GM23338 (cell line): ENCODE results near the gene ATP10B.

Experiments used
- CREB1 ChIP-seq: fragments of 250-450 bp; sonication (Bioruptor Pico); IDR thresholded peaks from 2 replicates; pipeline ENCODE4 v1.5.0; 2020; ENCODE audit warnings: low read depth, mild to moderate bottlenecking, moderate library complexity
- CTCF ChIP-seq, 2 experiments: fragments of 200-600 bp in 1 of 2; sonication (generic) in 1 of 2; conservative IDR thresholded peaks; 2 replicates each; pipeline versions ENCODE4 v1.5.1 to v1.6.1; 2016 to 2017; ENCODE audit warnings: antibody characterized with exemption in 2 of 2, low read depth in 2 of 2, mild to moderate bottlenecking in 2 of 2, moderate library complexity in 1 of 2
- ETS1 ChIP-seq: IDR thresholded peaks from 2 replicates; pipeline ENCODE4 v1.6.1; 2016; ENCODE audit warnings: antibody characterized with exemption
- EZH2 ChIP-seq: fragments of 200-600 bp; sonication (generic); IDR thresholded peaks from one replicate; pipeline ENCODE4 v1.8.0; 2017; ENCODE audit warnings: antibody characterized with exemption, mild to moderate bottlenecking, low read depth; ENCODE audit not compliant: unreplicated experiment
- EZH2phosphoT487 ChIP-seq: fragments of 200-600 bp; sonication (generic); IDR thresholded peaks from one replicate; pipeline ENCODE4 v1.8.1; 2018; ENCODE audit warnings: antibody characterized with exemption; ENCODE audit not compliant: unreplicated experiment
- JUNB ChIP-seq: IDR thresholded peaks from one replicate; pipeline ENCODE4 v1.6.1; 2016; ENCODE audit warnings: antibody characterized with exemption; ENCODE audit not compliant: unreplicated experiment
- NANOG ChIP-seq: IDR thresholded peaks from 2 replicates; pipeline ENCODE4 v1.6.1; 2016; ENCODE audit warnings: antibody characterized with exemption, borderline replicate concordance
- POLR2AphosphoS5 ChIP-seq: IDR thresholded peaks from 2 replicates; pipeline ENCODE4 v1.6.1; 2016; ENCODE audit warnings: antibody characterized with exemption, low read depth
- REST ChIP-seq: IDR thresholded peaks from one replicate; pipeline ENCODE4 v1.6.1; 2018; ENCODE audit warnings: antibody characterized with exemption; ENCODE audit not compliant: unreplicated experiment
- ZNF462 ChIP-seq: fragments of 250-450 bp; sonication (Bioruptor Pico); IDR thresholded peaks from 2 replicates; pipeline ENCODE4 v1.5.0; 2020; ENCODE audit warnings: mild to moderate bottlenecking, moderate library complexity

- no peak for TF ChIP-seq CTCF (conservative IDR thresholded peaks at IDR 0.05; ENCODE audit: low read depth in 2 of 2)
- no peak for TF ChIP-seq EZH2
- TF ChIP-seq REST, result no peak
- no peak for TF ChIP-seq ETS1
- TF ChIP-seq EZH2phosphoT487, result no peak
- TF ChIP-seq POLR2AphosphoS5, result no peak
- no peak for TF ChIP-seq JUNB
- no peak for TF ChIP-seq NANOG
- TF ChIP-seq ZNF462, result no peak
- TF ChIP-seq CREB1 (CRISPR knock-in tag), result no peak
Observed at GRCh38 chr5:160824301-160825001, 27.6 kb downstream of the ATP10B start.
